Activated naive CD4-positive, alpha-beta T cell treated with anti-CD3 and anti-CD28 coated beads for 36 hours (primary cell): ENCODE results near the gene SSH2. TPM values are rescaled to one million over a fixed set of nuclear protein-coding genes. Genes with fewer than 3 reads are reported as not detected.

Source experiments
- CTCF ChIA-PET: fragments of 350-600 bp; sonication (Branson Sonifier 250); formaldehyde crosslinking; loops from one replicate; lab custom pipeline; 2021; ENCODE audit warnings: antibody characterized with exemption; lab: Charles Lee
- DNase-seq: peaks from one replicate; pipeline ENCODE4 v3.0.0-alpha.2; 2020
- H3K27ac Mint-ChIP-seq: one replicate; pipeline ENCODE4 v1.8.0; 2021; ENCODE audit warnings: mild to moderate bottlenecking, mixed read lengths
- H3K27me3 Mint-ChIP-seq: one replicate; pipeline ENCODE4 v1.8.0; 2021; ENCODE audit warnings: low read depth, mixed read lengths
- H3K36me3 Mint-ChIP-seq: one replicate; pipeline ENCODE4 v1.8.0; 2021; ENCODE audit warnings: low read depth, mixed read lengths
- H3K4me1 Mint-ChIP-seq: one replicate; pipeline ENCODE4 v1.8.0; 2021; ENCODE audit warnings: low read depth, mixed read lengths
- H3K4me3 Mint-ChIP-seq: one replicate; pipeline ENCODE4 v1.8.0; 2021; ENCODE audit warnings: mild to moderate bottlenecking, moderate library complexity, mixed read lengths
- H3K9me3 Mint-ChIP-seq: one replicate; pipeline ENCODE4 v1.8.0; 2021; ENCODE audit warnings: mixed read lengths
- intact Hi-C: fragments of 100-400 bp; cut with micrococcal nuclease; formaldehyde crosslinking; loops from one replicate; pipeline ENCODE4 v1.15.1; 2023
- total RNA-seq, 2 experiments: library from RNA; stranded (reverse); gene quantifications; one replicate each; pipeline ENCODE4 v1.2.3, GENCODE V29; 2021

SSH2 gene
- total RNA-seq, 2 experiments from 2014 or later, result 32.4 to 35.3 TPM

- Mint-ChIP-seq H3K36me3 (peaks cover 8% of the 10 kb centered on the region), H3K4me1 (peaks cover 57% of the 10 kb centered on the region), H3K4me3 (peak within 1 kb of the TSS; percentile 79), H3K9me3 (no peaks in the 10 kb centered on the region), H3K27ac (peak within 1 kb of the TSS; percentile 96), H3K27me3 (no peaks in the 10 kb centered on the region)
- DNase-seq, result peak; percentile 75
- intact Hi-C loops, result no loop called here
- CTCF ChIA-PET, result interaction anchor here (0.6 to 3.6 kb wide), 8 partner anchors 9 to 308 kb away, joined by 3 to 16 read pairs (median 4); no protein-coding TSS in a partner anchor
Observed at GRCh38 chr17:29622337-29623282, 307.4 kb downstream of the SSH2 start, which contains the start of gene CORO6. Gene CORO6, minus strand, starts transcription at chr17:29622912. Its CDS starts 1,491 bp downstream, at chr17:29621421.

- no peaks in the 10 kb centered on the region for H3K9me3 Mint-ChIP-seq
- CTCF ChIA-PET, result interaction anchor here (1.2 to 1.5 kb wide), 2 partner anchors 158 to 309 kb away, joined by 4 to 6 read pairs; no protein-coding TSS in a partner anchor
- peak overlapping the region; percentile 41 for H3K27ac Mint-ChIP-seq
- peaks cover 55% of the 10 kb centered on the region for H3K4me1 Mint-ChIP-seq
- H3K4me3 Mint-ChIP-seq, result peak overlapping the region; percentile 79
- intact Hi-C loops, result no loop called here
- DNase-seq, result no peak
- peaks cover 3% of the 10 kb centered on the region for H3K27me3 Mint-ChIP-seq
- peaks cover 8% of the 10 kb centered on the region for H3K36me3 Mint-ChIP-seq
Observed at GRCh38 chr17:29621751-29622194, 308.3 kb downstream of the SSH2 start.

GRCh38 chr17:29620779-29621500 lies 309.1 kb downstream of the SSH2 start:
- no peak for DNase-seq
- intact Hi-C loops, result no loop called here

GRCh38 chr17:29620271-29620670 lies 309.8 kb downstream of the SSH2 start:
- no peak for DNase-seq
- H3K27ac Mint-ChIP-seq, result no peak overlapping the region
- peaks cover 55% of the 10 kb centered on the region for H3K4me1 Mint-ChIP-seq
- H3K9me3 Mint-ChIP-seq, result no peaks in the 10 kb centered on the region
- peaks cover 9% of the 10 kb centered on the region for H3K27me3 Mint-ChIP-seq
- peaks cover 3% of the 10 kb centered on the region for H3K36me3 Mint-ChIP-seq
- CTCF ChIA-PET, result interaction anchor here (1.0 to 3.9 kb wide), 2 partner anchors 158 to 311 kb away, joined by 5 to 54 read pairs; no protein-coding TSS in a partner anchor
- intact Hi-C loops, result no loop called here
- no peak overlapping the region for H3K4me3 Mint-ChIP-seq

More at GRCh38 chr17:29620779-29621500, 309.1 kb downstream of the SSH2 start:
- Mint-ChIP-seq H3K27me3 (peaks cover 9% of the 10 kb centered on the region), H3K27ac (no peak overlapping the region), H3K4me3 (peak overlapping the region; percentile 79), H3K4me1 (peaks cover 58% of the 10 kb centered on the region), H3K36me3 (peaks cover 6% of the 10 kb centered on the region), H3K9me3 (no peaks in the 10 kb centered on the region)
- CTCF ChIA-PET, result interaction anchor here (1.2 to 1.5 kb wide), 2 partner anchors 158 to 310 kb away, joined by 4 to 6 read pairs; no protein-coding TSS in a partner anchor

GRCh38 chr17:29619251-29619650 lies 310.8 kb downstream of the SSH2 start:
- CTCF ChIA-PET, result interaction anchor here (0.6 to 8.6 kb wide), 7 partner anchors 8 to 159 kb away, joined by 3 to 91 read pairs (median 10); partner anchors contain the start of gene ANKRD13B
- Mint-ChIP-seq H3K4me3 (no peak overlapping the region), H3K9me3 (no peaks in the 10 kb centered on the region), H3K36me3 (peaks cover 3% of the 10 kb centered on the region), H3K27ac (no peak overlapping the region), H3K27me3 (peaks cover 9% of the 10 kb centered on the region), H3K4me1 (peaks cover 55% of the 10 kb centered on the region)
- intact Hi-C loops, result loop anchor here (5.0 kb wide), 1 partner anchor 227 kb away; the partner anchor contains the start of gene TAOK1
- peak; percentile 53 for DNase-seq

GRCh38 chr17:29618272-29619065 lies 311.6 kb downstream of the SSH2 start:
- CTCF ChIA-PET, result interaction anchor here (1.0 to 8.6 kb wide), 28 partner anchors 9 to 361 kb away, joined by 3 to 91 read pairs (median 7); partner anchors contain the start of genes ABHD15, ANKRD13B, SSH2 and TP53I13
- no peak overlapping the region for H3K27ac Mint-ChIP-seq
- H3K36me3 Mint-ChIP-seq, result peaks cover 3% of the 10 kb centered on the region
- H3K9me3 Mint-ChIP-seq, result no peaks in the 10 kb centered on the region
- H3K4me1 Mint-ChIP-seq, result peaks cover 54% of the 10 kb centered on the region
- no peak for DNase-seq
- peak overlapping the region; percentile 81 for H3K4me3 Mint-ChIP-seq
- peaks cover 9% of the 10 kb centered on the region for H3K27me3 Mint-ChIP-seq
- intact Hi-C loops, result loop anchor here (5.0 kb wide), 1 partner anchor 226 kb away; the partner anchor contains the start of gene TAOK1

- Mint-ChIP-seq H3K27ac (peak overlapping the region; percentile 80), H3K9me3 (no peaks in the 10 kb centered on the region), H3K4me1 (peaks cover 48% of the 10 kb centered on the region), H3K36me3 (peaks cover 3% of the 10 kb centered on the region), H3K27me3 (peaks cover 9% of the 10 kb centered on the region), H3K4me3 (peak overlapping the region; percentile 81)
- CTCF ChIA-PET, result interaction anchor here (0.5 to 8.6 kb wide), 43 partner anchors 9 to 360 kb away, joined by 3 to 91 read pairs (median 5); partner anchors contain the start of genes ABHD15, ANKRD13B, SSH2 and TP53I13
- intact Hi-C loops, result loop anchor here (1.0 to 5.0 kb wide), 6 partner anchors 22 to 314 kb away; partner anchors contain the start of genes GIT1 and TAOK1
- DNase-seq, result peak; percentile 91
Observed at GRCh38 chr17:29617481-29618271, 312.4 kb downstream of the SSH2 start.

- DNase-seq, result peak; percentile 97
- Mint-ChIP-seq H3K27me3 (peaks cover 9% of the 10 kb centered on the region), H3K4me1 (peaks cover 48% of the 10 kb centered on the region), H3K9me3 (no peaks in the 10 kb centered on the region), H3K4me3 (peak overlapping the region; percentile 81), H3K36me3 (peaks cover 3% of the 10 kb centered on the region), H3K27ac (peak overlapping the region; percentile 80)
- CTCF ChIA-PET, result interaction anchor here (0.6 to 8.6 kb wide), 47 partner anchors 8 to 394 kb away, joined by 3 to 91 read pairs (median 5); partner anchors contain the start of genes ABHD15, ANKRD13B, SSH2 and TP53I13
- intact Hi-C loops, result loop anchor here (1.0 to 5.0 kb wide), 6 partner anchors 22 to 314 kb away; partner anchors contain the start of genes GIT1 and TAOK1
Observed at GRCh38 chr17:29617125-29617480, 312.9 kb downstream of the SSH2 start.

GRCh38 chr17:29616300-29617048 lies 313.6 kb downstream of the SSH2 start:
- H3K36me3 Mint-ChIP-seq, result peaks cover 3% of the 10 kb centered on the region
- no peak for DNase-seq
- peak overlapping the region; percentile 81 for H3K4me3 Mint-ChIP-seq
- H3K4me1 Mint-ChIP-seq, result peaks cover 43% of the 10 kb centered on the region
- CTCF ChIA-PET, result interaction anchor here (0.6 to 8.6 kb wide), 43 partner anchors 8 to 393 kb away, joined by 3 to 91 read pairs (median 5); partner anchors contain the start of genes ABHD15, ANKRD13B, SSH2 and TP53I13
- intact Hi-C loops, result loop anchor here (1.0 to 5.0 kb wide), 6 partner anchors 23 to 315 kb away; partner anchors contain the start of genes GIT1 and TAOK1
- H3K27ac Mint-ChIP-seq, result no peak overlapping the region
- no peaks in the 10 kb centered on the region for H3K9me3 Mint-ChIP-seq
- peaks cover 9% of the 10 kb centered on the region for H3K27me3 Mint-ChIP-seq
